HG03196 (cell line): ENCODE data around the gene PRKD2.
A peak's percentile ranks its signal among the peaks of the same experiment; 100 is the strongest.

Source experiments
- ATAC-seq: cut with Tn5 transposase; IDR thresholded peaks from one replicate; pipeline ENCODE4 v1.9.1; 2021; ENCODE audit not compliant: unreplicated experiment

The PRKD2 gene

GRCh38 chr19:46725036-46725820, 8.3 kb upstream of the PRKD2 start:
- no peak for ATAC-seq

DNA sequence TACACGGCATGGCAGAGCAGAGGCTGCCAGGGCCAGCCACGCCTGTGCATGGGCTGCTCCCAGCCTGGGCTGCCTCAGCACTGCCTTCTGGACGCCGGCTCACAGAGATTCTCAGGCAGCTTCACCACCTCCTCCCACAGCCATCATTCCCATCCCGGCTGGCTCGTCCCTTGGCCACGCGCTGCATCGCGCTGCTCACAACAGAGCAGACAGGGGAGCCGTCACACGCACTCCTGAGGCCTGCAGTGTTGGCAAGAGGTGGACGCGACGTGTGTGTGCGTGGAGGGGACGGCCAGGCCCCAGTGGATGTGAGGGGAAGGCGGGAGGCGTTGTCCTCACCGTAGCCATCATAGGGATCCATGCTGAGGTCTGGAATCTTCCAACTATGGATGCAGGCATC, 7.6 kb upstream of the PRKD2 start:
- ATAC-seq: no peak

DNA sequence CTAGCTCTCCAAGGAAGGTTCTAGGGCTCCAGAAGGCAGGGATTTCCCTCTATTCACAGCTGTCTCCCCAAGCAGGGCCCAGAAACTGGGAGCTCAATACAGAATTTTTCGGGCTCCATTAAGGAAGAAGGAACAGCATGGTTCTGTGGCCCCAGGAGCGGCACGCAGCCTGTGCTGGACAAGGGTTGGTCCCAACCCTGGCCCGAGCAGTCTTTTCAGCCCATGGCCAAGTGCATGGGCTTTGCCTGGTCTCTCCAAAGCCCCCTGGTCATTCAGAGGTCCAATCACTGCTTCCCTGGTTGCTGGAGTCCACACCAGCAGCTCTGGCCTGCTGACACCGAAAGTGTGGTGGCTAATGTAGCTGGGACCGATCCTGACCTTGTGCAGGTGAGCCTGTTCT, 6.6 kb upstream of the PRKD2 start:
- no peak for ATAC-seq

- no peak for ATAC-seq
Measured at GRCh38 chr19:46723023-46723461, 6.1 kb upstream of the PRKD2 start.

- no peak for ATAC-seq
Measured at GRCh38 chr19:46722421-46723022, 5.6 kb upstream of the PRKD2 start.

DNA sequence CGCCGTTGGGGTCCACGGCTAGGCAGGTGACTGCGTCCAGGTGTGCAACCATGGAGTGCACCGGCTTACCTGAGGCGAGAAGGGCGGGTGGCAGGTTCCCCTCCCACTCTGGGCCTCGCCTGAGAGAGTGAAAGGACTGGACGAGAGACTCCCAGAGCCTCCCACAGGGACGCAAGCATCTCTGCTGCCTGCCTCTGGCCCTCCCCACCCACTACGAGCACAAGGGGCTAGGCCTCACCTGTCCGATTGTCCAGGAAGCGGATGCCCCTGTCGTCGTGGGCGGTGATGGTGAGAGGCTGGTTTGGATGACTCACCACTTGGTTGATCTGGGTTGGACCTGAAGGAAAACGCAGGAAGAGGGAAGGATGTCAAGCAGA, 5.1 kb upstream of the PRKD2 start:
- no peak for ATAC-seq

- ATAC-seq: no peak
Measured at GRCh38 chr19:46721269-46722003, 4.5 kb upstream of the PRKD2 start.

- ATAC-seq: no peak
Measured at GRCh38 chr19:46720503-46721239, 3.8 kb upstream of the PRKD2 start.

GRCh38 chr19:46719629-46720502, 3.0 kb upstream of the PRKD2 start:
- no peak for ATAC-seq

DNA sequence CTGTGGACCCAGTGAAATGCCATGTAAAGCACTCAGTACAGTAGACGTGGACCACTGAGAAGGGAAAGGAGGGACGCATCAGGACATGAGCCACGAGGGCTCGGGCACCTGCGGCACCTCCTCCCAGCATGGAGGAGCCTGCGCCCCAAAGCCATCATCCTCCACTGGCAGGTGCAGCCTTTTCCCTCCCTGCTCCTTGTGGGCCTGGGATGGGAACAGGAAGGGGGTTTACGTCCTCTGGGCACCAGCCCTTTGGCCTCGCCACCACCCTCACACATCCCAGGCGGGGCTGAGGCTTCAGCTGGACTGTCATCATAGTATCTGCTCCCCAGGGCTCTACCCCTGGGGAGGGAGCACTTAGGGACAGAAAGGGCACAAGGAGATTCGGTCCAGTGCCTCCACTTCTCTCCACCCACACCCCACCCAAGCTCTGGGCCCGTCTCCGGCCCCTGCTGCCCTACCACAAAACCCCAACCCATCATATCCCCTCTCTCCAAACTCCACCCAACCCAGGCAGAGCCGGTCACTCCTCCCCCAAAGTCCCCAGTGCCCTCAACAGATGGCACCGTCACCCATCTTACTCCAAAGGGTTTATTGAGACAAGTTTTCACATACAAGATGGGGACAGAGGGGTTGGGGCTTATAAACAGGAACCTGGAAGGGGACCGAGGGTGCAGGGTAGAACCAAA, 2.2 kb upstream of the PRKD2 start:
- peak; percentile 27 for ATAC-seq

DNA sequence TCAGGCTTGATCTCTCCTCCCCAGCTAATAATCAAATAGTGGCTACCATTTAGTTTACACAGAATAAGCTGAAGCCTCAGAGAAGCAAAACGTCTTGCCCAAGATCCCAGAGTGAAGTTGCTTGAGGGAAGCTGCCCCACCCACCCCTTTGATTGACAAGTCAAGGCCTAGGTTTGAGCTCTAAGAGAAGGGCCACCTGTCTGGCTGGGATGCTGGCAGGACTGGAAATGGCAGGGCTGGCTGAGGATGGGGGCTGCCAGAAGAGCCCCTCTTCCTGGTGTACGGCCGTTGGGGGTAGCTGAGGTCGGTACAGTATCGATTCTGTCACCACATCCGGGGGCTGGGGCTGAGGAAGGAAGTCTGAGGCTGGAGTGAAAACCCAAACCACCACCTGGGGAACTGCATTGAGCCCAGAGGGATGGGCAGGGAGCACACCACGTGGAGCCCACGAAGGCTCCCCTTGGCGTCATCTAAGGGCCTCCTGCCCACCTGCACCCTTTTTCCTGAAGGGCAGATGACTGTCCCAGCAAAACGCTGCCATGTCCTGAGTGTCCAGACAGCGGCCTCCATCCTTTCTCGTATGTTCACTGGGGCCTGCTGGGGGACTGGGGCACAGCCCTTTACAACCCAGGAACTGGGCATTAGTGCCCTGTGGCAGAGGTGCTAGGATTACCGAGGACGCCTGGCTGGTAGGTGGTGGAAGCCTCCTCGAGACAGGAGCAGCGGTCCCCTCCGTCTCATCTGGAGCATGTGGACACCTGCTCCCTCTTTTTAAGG, 1.4 kb upstream of the PRKD2 start:
- ATAC-seq: peak; percentile 24

- no peak for ATAC-seq
Measured at GRCh38 chr19:46717716-46718143, 816 bp upstream of the PRKD2 start.

GRCh38 chr19:46716672-46717033, 261 bp downstream of the PRKD2 start:
- ATAC-seq: no peak

- no peak for ATAC-seq
Measured at GRCh38 chr19:46715975-46716671, 791 bp downstream of the PRKD2 start.

- no peak for ATAC-seq
Measured at GRCh38 chr19:46715620-46715974, 1.3 kb downstream of the PRKD2 start.

- no peak for ATAC-seq
Measured at GRCh38 chr19:46714444-46715106, 2.3 kb downstream of the PRKD2 start.

GRCh38 chr19:46713781-46714443, 3.0 kb downstream of the PRKD2 start:
- no peak for ATAC-seq
